ENCODE results near the gene CCDC92B. TPM values are rescaled to one million over a fixed set of nuclear protein-coding genes. Genes with fewer than 3 reads are reported as not detected.

Gene CCDC92B
- total RNA-seq, 3 donors from 2014 or later (not counting 1 experiment from before 2014, with no cell fraction given) = not detected

- TF ChIP-seq CTCF (IDR thresholded peaks at IDR 0.05) = no peak
- WGBS (ENCODE audit: insufficient coverage) = 4% methylated on average over 46 of the region's 46 CpGs
- Mint-ChIP-seq H3K27ac (no peak overlapping the region), H3K4me1 (peaks cover 0 to 5% of the 10 kb centered on the region in 2 donors), H3K4me3 (peak overlapping the region; percentile 65), H3K36me3 (no peaks in the 10 kb centered on the region), H3K9me3 (no peaks in the 10 kb centered on the region), H3K27me3 (ENCODE audit: low read depth in 2 of 2) (peaks cover 36 to 37% of the 10 kb centered on the region in 2 donors)
- no peak overlapping the region for H3K27ac ChIP-seq (ENCODE audit: low read length)
- H3K9me3 ChIP-seq (ENCODE audit: control insufficient read depth, insufficient read depth, low read length) = no peaks in the 10 kb centered on the region
- no peaks in the 10 kb centered on the region for H3K36me3 ChIP-seq (ENCODE audit: control insufficient read depth, insufficient read depth, low read length)
- peaks cover 4% of the 10 kb centered on the region for H3K4me1 ChIP-seq (ENCODE audit: control insufficient read depth, insufficient read depth, low read length)
- no peak overlapping the region for H3K4me3 ChIP-seq (ENCODE audit: low read length)
- no peak for DNase-seq
- H3K27me3 ChIP-seq (ENCODE audit: control insufficient read depth, insufficient read depth, low read length) = peaks cover 6% of the 10 kb centered on the region
- no peak for ATAC-seq
- intact Hi-C loops (cut with micrococcal nuclease) = no loop called here
These were observed 6.7 kb upstream of the CCDC92B start for GRCh38 chr17:2755891-2756724.

- H3K4me1 ChIP-seq (ENCODE audit: control insufficient read depth, insufficient read depth, low read length) = peaks cover 8% of the 10 kb centered on the region
- H3K27me3 ChIP-seq (ENCODE audit: control insufficient read depth, insufficient read depth, low read length) = peaks cover 11% of the 10 kb centered on the region
- H3K27ac Mint-ChIP-seq = no peak overlapping the region
- no peak for TF ChIP-seq CTCF (IDR thresholded peaks at IDR 0.05)
- H3K4me1 Mint-ChIP-seq = peaks cover 0 to 5% of the 10 kb centered on the region in 2 donors
- H3K9me3 ChIP-seq (ENCODE audit: control insufficient read depth, insufficient read depth, low read length) = no peaks in the 10 kb centered on the region
- no peaks in the 10 kb centered on the region for H3K9me3 Mint-ChIP-seq
- H3K4me3 Mint-ChIP-seq = no peak overlapping the region
- H3K27ac ChIP-seq (ENCODE audit: low read length) = no peak overlapping the region
- no peak overlapping the region for H3K4me3 ChIP-seq (ENCODE audit: low read length)
- 82% methylated on average over 1 of the region's 2 CpGs for WGBS (ENCODE audit: insufficient coverage)
- no peaks in the 10 kb centered on the region for H3K36me3 ChIP-seq (ENCODE audit: control insufficient read depth, insufficient read depth, low read length)
- DNase-seq (no peak), ATAC-seq (no peak)
- intact Hi-C loops (cut with micrococcal nuclease) = no loop called here
- no peaks in the 10 kb centered on the region for H3K36me3 Mint-ChIP-seq
- H3K27me3 Mint-ChIP-seq (ENCODE audit: low read depth in 2 of 2) = peaks cover 27 to 42% of the 10 kb centered on the region in 2 donors
These were observed 2.0 kb upstream of the CCDC92B start for GRCh38 chr17:2751491-2751890.

GRCh38 chr17:2750721-2751120, 1.3 kb upstream of the CCDC92B start:
- intact Hi-C loops (cut with micrococcal nuclease) = no loop called here
- DNase-seq (no peak), ATAC-seq (no peak)
- H3K4me3 Mint-ChIP-seq = no peak overlapping the region
- no peaks in the 10 kb centered on the region for H3K36me3 ChIP-seq (ENCODE audit: control insufficient read depth, insufficient read depth, low read length)
- H3K9me3 Mint-ChIP-seq = no peaks in the 10 kb centered on the region
- no peak overlapping the region for H3K4me3 ChIP-seq (ENCODE audit: low read length)
- no peak for TF ChIP-seq CTCF (IDR thresholded peaks at IDR 0.05)
- no peaks in the 10 kb centered on the region for H3K9me3 ChIP-seq (ENCODE audit: control insufficient read depth, insufficient read depth, low read length)
- H3K4me1 ChIP-seq (ENCODE audit: control insufficient read depth, insufficient read depth, low read length) = peaks cover 4% of the 10 kb centered on the region
- WGBS (ENCODE audit: insufficient coverage) = 80% methylated on average over 2 of the region's 2 CpGs
- H3K27me3 ChIP-seq (ENCODE audit: control insufficient read depth, insufficient read depth, low read length) = peaks cover 7% of the 10 kb centered on the region
- H3K27ac ChIP-seq (ENCODE audit: low read length) = no peak overlapping the region
- no peaks in the 10 kb centered on the region for H3K4me1 Mint-ChIP-seq
- H3K27me3 Mint-ChIP-seq (ENCODE audit: low read depth in 2 of 2) = peaks cover 24 to 39% of the 10 kb centered on the region in 2 donors
- H3K27ac Mint-ChIP-seq = no peak overlapping the region
- H3K36me3 Mint-ChIP-seq = no peaks in the 10 kb centered on the region

All from natural killer cell (primary cell).